NCI-H774 (cell line): Measurements from ENCODE around the gene AFAP1L2.

Experiments used
- DNase-seq: peaks from one replicate; lab custom pipeline; 2025; lab: John Stamatoyannopoulos, UW

Gene AFAP1L2

DNA sequence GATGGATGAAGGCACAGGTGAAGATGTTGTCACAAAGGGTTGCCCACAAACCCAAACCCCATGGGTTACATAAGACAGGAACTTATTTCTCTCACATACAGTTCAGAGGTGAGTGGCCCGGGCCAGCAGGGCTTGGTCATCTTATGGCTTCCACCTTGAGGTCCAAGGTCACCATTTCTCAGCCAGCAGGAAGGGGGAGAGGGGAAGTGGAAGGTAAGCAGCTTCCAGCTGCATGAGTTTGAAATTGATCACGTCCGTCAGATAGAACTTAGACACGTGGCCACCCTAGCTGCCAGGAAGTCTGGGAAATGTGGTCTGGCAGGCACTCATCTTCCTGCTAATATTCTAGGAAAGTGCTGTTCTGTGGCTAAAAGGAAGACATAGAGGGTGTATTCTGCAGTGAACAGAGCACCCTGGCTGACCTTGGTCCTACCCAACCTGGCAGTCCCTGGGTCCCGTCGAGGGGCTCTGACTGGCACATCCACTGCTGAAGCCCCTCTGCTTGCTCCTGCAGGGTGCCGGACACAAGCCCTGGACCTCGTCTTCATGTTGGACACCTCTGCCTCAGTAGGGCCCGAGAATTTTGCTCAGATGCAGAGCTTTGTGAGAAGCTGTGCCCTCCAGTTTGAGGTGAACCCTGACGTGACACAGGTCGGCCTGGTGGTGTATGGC is 115.7 kb downstream of the AFAP1L2 start:
- DNase-seq = no peak

DNA sequence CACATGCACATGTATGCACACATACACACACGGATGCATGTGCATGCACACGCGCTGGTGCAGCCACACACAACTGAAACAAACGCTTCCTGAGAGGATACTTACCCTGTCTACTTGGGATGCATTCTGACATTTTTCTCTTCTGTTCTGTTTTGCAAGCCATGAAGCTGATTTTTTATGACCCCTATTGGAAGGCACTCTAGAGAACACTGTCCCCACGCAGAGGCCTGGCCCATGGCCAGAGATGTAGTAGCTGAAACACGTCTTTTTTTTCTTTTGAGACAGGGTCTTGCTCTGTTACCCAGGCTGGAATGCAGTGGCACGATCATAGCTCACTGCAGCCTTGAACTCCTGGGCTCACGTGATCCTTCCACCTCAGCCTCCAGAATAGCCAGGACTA is 117.4 kb downstream of the AFAP1L2 start:
- DNase-seq = no peak

DNA sequence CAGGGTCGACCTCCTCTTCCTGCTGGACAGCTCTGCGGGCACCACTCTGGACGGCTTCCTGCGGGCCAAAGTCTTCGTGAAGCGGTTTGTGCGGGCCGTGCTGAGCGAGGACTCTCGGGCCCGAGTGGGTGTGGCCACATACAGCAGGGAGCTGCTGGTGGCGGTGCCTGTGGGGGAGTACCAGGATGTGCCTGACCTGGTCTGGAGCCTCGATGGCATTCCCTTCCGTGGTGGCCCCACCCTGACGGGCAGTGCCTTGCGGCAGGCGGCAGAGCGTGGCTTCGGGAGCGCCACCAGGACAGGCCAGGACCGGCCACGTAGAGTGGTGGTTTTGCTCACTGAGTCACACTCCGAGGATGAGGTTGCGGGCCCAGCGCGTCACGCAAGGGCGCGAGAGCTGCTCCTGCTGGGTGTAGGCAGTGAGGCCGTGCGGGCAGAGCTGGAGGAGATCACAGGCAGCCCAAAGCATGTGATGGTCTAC is 118.3 kb downstream of the AFAP1L2 start:
- no peak for DNase-seq

DNA sequence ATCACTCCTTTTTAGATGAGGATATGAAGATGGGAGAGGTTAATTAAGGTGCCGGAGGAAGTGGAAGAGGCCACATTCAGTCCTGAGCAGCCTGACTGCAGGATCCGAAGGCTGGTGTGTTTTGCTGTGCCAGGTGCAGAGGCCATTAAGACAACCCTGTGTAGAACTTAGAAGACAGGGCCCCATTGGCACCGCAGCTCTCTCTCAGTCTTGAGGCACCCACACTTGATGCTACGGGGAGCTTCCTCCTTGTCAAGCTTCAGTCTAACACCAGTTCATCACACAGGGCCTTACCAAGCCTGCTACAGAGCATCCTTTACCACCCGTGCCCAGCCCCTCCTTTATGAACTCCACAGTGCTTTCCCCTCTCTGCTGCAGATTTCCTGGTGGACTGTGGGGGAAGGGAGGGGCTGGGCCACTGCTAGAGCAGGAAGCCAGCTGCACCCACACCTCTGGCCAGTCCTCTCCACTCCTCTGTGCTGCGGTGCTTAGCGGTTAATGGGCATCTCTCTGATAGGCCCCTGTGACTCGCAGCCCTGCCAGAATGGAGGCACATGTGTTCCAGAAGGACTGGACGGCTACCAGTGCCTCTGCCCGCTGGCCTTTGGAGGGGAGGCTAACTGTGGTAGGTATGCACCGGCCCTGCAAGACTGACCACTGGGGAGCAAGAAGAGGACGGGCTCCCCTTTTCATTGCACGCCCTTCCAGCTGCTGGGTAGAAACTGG is 119.8 kb downstream of the AFAP1L2 start:
- DNase-seq = no peak

DNA sequence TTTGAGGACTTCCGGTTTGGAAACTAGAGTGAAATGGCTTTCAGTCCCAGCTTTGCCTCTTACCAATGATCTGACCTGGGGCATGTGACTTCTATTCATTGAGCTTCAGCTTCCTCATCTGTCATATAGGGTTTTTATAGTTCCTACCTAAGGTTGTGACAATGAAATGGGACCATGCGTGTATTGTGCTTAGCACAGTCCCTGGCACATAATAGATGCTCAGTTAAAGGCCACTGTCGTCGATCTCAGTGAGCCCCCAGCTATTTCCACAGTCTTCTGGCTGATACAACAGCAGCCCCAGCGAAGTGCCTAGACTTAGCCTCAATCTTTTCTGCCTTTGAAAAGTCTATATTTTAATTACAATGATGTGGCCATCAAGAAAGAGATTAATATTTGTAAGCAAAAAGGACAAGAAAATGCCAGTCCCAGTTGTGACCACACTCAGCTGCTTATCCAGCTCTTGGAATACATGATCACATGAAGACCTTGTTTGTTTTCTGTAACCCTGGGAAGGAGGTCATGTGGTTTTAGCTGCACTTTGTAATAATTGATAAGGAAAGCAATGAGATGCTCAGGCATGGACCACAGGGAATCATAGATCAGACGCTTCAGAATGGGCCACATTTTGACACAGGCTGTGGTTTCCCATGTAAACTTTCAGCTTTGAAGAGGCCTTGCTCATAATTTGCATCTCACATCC is 120.6 kb downstream of the AFAP1L2 start:
- DNase-seq = no peak

DNA sequence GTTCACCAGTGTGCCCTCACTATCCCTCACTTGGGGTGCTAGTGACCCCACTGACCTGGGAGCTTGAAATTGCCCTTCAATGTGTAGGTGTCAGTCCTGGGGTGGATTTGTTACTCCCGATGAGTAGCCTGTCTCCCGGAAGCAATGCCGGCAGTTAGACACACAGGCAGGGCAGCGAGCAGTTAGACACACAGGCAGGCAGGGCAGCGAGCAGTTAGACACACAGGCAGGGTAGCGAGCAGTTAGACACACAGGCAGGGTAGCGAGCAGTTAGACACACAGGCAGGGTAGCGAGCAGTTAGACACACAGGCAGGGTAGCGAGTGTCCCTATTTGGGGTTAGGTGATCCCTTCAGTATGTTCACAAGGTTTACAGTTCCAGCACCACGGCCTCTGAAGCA is 121.2 kb downstream of the AFAP1L2 start:
- DNase-seq = no peak

DNA sequence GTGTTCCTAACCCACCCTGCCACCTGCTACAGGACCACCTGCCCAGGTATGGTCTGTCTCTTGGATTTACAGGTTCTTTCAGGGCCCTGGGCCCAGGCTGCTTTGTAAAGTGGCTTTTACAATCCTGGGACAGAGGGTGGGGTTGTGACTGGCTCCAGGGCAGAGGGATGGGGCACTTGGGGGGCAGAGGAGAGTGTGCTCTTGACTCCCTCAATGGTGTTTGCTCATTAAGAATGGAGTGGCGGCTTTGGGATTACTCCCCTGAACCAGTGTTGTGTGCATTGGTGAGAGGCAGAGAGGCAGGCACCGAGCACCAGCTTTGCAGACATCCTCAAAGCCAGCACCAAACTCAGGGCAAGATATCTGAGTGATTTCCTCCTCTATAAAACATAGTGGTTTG is 121.8 kb downstream of the AFAP1L2 start:
- DNase-seq = no peak

DNA sequence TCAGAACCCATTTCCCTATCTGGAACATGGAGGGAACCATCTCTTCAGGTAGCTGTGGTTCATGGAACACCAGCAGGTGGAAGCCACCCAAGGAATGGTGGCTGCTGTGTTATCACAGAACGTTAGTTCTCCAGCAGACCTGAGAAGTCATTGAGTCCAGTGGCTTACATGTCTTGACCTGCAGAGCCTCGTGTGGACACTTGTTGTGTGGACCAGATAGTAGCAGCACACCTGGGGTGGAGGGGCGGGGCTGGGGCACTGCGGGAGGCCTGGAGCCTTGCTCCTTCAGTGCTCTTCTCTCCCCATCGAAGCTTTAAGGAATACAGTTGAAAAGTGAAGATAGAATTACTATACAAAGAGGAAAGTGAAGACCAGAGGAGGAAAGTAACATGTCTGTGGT is 122.8 kb downstream of the AFAP1L2 start:
- no peak for DNase-seq

DNA sequence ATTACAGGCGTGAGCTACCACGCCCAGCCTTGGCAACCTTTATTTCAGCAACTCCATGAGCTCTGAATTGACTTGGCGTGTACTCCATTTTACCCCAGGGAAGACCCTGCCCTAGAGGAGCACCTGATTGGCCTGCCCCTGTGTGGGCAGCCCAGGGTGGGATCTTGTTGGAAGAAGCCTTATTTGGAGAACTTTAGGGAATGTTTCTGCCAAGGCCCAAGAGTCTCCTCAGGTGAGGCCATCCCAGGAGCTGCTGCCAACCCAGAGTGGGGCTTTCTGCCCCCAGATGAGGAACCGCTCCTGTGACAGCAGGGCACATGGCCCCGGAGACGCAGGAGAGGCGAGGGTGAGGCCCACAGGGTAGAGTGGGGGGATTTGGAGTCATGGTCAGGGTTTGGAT is 123.3 kb downstream of the AFAP1L2 start:
- DNase-seq = no peak

DNA sequence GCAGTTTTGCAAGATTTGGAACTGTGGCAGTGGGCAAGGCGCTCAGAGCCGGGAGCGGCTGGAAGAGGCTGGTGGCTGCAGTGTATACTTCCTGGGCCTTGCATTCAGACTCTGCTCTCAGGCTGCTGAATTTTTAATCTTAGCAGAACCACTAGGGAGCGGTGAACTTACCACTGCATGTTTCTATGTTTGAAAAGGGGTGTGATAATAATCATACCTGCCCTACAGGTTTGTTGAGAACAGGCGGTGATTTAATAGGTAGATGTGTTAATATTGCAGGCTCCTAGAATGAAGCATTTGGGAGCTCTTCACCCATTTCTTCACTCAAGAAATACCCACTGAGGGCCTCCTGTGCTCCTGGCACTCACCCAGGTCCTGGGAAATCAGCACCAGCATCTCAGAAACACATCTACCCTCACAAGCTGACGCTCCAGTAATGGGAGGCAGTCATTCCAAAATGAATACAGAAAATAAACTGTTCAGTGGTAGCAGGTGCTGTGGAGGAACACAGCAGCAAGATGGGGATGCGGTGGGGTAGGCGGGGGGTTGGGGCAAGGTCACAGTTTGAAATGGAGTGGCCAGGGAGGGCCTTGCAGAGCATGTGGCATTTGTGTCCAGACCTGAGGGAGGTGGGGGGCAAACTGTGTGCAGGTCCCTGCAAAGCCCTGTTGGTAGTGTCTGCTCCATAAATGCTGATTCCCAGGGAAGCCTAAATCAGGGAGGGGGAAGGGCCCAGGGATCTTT is 124.2 kb downstream of the AFAP1L2 start:
- DNase-seq = no peak

DNA sequence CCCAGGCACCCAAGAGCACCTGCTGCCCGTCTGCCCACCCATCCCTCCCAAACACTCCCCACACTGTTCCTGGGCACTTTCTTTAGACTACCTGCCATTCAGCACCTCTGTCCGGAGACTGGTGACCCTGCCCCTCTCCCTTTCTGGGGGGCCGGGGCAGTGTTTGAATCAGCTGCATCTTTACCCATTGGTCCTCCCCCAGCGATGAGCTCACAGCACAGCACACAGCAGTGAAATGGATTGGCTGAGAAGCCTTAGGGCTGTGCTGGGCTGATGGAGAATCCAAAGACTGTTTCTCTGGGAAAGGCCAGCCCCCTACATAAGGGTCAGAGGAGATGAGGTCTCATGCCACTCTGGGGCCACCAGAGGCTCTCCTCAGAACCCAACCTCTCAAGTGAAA is 125.0 kb downstream of the AFAP1L2 start:
- no peak for DNase-seq

DNA sequence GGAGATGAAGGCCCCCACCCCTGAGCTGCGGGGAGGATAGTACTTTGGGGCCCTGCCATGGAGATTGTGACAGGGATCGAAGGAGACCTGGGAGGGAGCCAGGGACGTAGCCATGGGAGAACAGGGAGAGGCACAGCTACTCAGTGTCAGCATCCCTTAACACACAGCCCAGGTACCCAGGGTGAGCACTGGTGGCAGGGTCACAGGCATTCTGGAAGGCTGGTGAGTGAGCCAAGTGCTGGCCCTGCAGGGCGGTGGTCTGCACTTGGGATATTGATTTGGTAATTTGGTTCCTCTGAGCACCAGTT is 125.5 kb downstream of the AFAP1L2 start:
- DNase-seq = no peak

DNA sequence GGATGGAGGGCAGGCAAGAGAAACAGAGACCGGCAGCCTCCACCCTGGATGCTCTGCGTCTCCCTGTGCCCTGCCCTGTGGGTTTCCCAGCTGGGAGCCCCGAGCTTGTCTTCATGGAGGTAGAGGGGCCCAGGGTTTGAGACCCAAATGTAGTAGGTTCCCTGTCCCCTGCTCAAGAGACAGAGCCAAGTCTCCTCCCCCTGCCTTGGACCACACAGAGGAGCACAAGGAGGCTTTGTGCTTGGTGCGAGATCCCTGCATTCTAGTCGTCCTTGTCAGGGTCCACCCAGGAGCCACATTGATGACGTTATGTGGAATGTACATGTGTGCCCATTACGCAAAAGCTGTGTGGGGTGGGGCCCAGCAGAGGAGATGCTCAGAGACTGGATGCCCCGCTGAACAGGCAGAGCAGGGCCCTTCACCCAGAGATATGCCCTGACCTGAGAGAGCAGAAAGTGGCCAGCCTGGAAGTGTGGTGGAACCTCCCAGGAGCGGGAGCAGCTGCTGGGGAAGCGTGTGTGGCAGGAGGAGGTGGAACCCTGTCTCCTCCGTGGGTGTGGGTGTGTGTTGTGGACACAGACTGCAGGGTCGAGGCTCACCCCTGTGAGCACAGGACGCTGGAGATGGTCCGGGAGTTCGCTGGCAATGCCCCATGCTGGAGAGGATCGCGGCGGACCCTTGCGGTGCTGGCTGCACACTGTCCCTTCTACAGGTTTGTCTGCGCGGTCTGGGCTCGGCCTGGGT is 126.0 kb downstream of the AFAP1L2 start:
- DNase-seq = no peak

DNA sequence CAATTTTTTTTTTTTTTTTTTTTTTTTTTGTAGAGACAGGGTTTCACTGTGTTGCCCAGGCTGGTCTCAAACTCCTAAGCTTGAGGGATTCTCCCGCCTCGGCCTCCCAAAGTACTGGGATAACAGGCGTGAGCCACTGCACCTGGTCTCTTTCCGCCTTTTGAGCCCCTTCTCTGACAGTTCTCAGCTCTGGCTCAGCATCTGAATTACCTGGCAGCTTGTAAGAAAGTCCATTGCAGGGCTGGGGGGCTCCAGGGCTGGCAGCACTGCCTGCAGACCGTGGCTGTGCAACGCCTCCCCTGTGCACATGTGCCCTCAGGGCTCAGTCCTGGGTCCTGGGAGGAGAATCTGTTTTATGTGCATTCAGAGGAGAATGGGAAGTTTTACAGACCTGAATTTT is 127.6 kb downstream of the AFAP1L2 start:
- DNase-seq = no peak

DNA sequence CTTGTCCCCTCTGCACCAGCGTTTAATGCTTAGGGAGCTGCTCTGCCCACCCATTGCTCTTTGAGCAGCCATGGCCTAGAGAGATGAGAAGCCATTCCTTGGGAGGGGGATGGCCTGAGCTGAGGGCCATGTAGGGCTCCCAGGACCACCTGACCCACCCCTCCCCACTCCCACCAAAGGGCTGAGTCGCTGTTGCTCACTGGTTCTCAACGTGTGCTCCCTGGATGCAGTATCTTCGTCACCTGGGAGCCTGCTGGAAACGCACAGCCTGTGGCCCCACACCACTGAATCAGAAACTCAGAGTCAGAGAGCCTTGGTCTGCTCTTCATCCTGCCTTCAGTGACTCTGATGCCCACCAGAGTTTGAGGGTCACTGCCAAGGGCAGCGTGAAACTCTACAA is 128.2 kb downstream of the AFAP1L2 start:
- DNase-seq = no peak

DNA sequence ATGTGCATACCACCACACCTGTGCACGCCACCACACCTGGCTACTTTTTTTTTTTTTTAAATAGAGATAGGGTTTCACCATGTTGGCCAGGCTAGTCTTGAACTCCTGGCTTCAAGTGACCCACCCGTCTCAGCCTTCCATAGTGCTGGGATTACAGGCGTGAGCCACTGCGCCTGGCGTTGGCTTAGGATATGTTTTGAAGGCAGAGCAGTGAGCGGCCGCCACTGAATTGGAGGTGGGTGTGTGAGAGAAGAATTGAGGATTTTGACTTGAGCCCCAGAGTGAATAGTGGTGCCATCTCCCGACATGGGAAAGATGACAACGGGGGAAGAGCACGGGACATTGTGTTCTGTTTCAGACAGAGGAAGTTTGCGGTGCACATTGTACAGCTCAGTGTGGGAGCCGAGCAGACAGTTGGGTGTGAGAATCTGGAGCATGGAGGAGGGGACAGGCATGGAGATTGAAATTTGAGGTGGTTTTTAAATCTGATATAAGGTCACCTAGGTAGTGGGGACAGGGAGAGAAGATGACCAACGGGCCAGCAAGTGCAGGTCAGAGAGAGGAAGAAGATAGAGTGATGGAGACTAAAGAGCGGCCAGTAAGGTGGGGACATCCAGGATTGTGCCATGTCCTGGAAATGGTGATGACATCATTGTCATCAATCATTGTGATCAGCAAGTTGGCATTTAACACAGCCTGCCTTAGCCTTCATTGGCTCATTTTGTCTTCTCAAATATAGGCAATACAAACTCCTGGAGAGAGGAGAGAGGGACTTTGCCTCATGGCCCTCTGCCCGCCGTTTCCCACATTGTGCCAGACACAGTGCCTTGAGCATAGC is 129.5 kb downstream of the AFAP1L2 start:
- DNase-seq = no peak

DNA sequence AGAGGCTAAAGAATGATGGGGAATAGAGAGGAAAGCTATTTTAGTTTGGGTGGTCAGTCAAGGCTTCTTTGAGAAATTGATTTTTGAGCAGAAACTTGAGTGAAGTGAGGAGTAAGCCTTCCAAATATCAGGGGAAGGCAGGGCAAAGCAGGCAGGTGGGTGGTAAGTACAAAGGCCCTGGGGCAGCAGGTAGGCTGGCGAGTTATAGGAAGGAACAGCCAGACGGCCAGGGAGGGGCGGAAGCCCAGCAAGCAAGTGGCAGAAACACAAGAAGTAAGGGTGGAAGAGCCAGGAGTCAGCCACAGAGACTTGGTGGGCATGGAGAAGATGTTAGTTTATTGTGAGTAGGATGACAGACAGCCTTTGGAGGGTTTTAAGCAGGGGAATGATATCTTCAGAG is 130.4 kb downstream of the AFAP1L2 start:
- DNase-seq = no peak

DNA sequence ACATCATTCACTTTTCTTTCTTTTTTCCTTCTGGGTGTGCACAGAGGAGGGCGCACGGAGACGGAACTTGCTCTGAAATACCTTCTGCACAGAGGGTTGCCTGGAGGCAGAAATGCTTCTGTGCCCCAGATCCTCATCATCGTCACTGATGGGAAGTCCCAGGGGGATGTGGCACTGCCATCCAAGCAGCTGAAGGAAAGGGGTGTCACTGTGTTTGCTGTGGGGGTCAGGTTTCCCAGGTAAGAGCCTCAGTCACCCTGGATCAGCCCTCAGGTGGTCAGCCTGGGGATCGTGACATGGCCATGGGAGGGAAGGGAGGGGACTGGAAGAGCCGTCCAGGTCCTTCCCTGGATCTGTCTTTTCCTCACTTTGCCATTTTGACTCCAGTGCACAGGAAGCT is 131.6 kb downstream of the AFAP1L2 start:
- DNase-seq = no peak

DNA sequence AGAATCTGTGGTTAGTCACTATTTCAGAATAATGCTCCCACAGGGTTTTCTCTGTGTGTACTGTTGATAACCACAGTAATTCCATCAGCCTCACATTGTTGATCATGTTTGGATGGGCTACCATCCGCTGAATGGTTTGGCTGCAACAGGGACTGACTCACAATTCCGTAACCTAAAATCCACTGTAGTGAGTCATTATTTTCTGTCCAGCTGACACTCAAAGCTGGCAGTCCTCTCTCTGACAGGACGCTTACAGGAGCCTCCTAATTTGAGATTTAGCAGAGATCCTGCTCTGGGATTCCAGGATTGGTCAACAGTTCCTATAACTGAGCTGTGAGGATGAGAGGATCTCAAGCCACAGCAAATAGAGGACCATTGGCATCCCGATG is 132.5 kb downstream of the AFAP1L2 start:
- DNase-seq = no peak

DNA sequence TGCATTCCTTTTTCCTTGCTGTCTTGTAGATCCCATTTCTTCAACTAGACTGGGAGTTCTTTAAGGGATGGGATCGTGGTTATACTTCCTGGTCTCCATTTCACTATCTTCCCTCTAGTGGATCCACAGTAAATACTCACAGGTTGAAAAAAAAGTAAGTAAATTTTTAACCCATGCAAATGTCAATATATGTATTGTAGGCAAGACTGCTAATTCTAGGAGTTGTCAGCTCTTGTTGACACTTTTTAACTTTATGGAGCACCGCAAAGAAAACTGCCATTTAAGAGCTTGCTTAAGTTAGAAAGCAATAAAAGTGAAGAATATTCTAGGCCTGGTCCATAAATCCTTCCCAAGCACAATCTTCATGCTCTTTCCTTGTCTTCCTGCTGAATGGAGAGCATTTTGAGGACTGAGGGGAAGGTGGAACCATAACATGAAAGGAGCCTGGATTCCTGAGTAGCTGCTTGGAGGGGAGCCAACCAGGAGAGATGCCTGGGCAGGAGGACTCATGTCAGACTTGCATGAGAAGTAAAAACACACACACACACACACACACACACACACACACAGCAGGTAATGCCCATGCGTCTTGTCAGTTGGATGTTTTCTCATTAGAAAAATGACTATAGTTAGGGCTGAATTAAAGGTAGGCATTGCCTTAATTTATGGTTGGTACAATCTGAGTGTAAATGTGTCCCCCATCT is 133.1 kb downstream of the AFAP1L2 start:
- no peak for DNase-seq
